Sigmoid colon (tissue), 7 donors: ENCODE measurements around the gene BCL11B. TPM values are rescaled to one million over a fixed set of nuclear protein-coding genes. Genes with fewer than 3 reads are reported as not detected.

Experiments
- DNase-seq: peaks from one replicate; pipeline ENCODE4 v3.0.0-alpha.2; 2019
- H3K27ac ChIP-seq, 4 donors: fragments of 200-600 bp; sonication (generic); one replicate each; pipeline ENCODE4 v1.5.1; 2016 to 2019; ENCODE audit warnings: mild to moderate bottlenecking in 1 of 4
- H3K27me3 ChIP-seq, 3 donors: fragments of 200-600 bp; sonication (generic); one replicate each; pipeline ENCODE4 v1.5.1; 2019; ENCODE audit warnings: mild to moderate bottlenecking in 1 of 3
- H3K36me3 ChIP-seq, 4 donors: fragments of 200-600 bp; sonication (generic); one replicate each; pipeline ENCODE4 v1.5.1; 2016 to 2019
- H3K4me1 ChIP-seq, 4 donors: fragments of 200-600 bp; sonication (generic); one replicate each; pipeline ENCODE4 v1.5.1; 2017 to 2019
- H3K4me3 ChIP-seq, 4 donors: fragments of 200-600 bp; sonication (generic); one replicate each; pipeline ENCODE4 v1.5.1; 2017 to 2019; ENCODE audit warnings: mild to moderate bottlenecking in 2 of 4, moderate library complexity in 1 of 4
- H3K9me3 ChIP-seq, 4 donors: fragments of 200-600 bp in 3 of 4; sonication (generic) in 3 of 4; one replicate each; pipeline versions ENCODE4 v1.5.1 to v1.6.1; 2013 to 2019
- EP300 ChIP-seq, 4 donors: sonication (generic); formaldehyde crosslinking; IDR thresholded peaks; one replicate each; pipeline ENCODE4 v1.6.1; 2017; ENCODE audit warnings: antibody characterized with exemption in 4 of 4
- POLR2A ChIP-seq, 2 donors: fragments of 450-650 bp; IDR thresholded peaks; one replicate each; pipeline ENCODE4 v1.6.1; 2016; ENCODE audit warnings: antibody characterized with exemption in 2 of 2, mild to moderate bottlenecking in 2 of 2, moderate library complexity in 2 of 2
- POLR2AphosphoS5 ChIP-seq, 4 donors: sonication (generic); formaldehyde crosslinking; IDR thresholded peaks; one replicate each; pipeline ENCODE4 v1.6.1; 2017; ENCODE audit warnings: antibody characterized with exemption in 4 of 4
- WGBS, 2 donors: extraction: QIAGEN DNeasy Blood & Tissue Kit; methylation state at CpG; one replicate each; pipeline ENCODE4 v1.1.7; 2013; 5-methylcytosine and 5-hydroxymethylcytosine counted together
- intact Hi-C: fragments of 100-400 bp; cut with DNase I; formaldehyde crosslinking; loops from one replicate; pipeline ENCODE4 v1.15.1; 2023
- polyA plus RNA-seq, 3 donors: library from polyadenylated mRNA; stranded (reverse); fragments of 200-250 nt; gene quantifications; one replicate each; pipeline ENCODE4 v1.2.3, GENCODE V29; 2013
- total RNA-seq, 4 donors: library from RNA; depleted of rRNA; stranded (reverse); fragments of >200 nt; gene quantifications; one replicate each; pipeline ENCODE4 v1.1.0, GENCODE V29; 2016
- TF ChIP-seq, protein P1 (sequence below), 4 experiments: fragments of 450-650 bp in 3 of 4; fragments of 200-600 bp in 1 of 4; IDR thresholded peaks; one replicate each; pipeline ENCODE4 v1.5.1; 2016 to 2019; ENCODE audit warnings: antibody characterized with exemption in 4 of 4, mild to moderate bottlenecking in 3 of 4, moderate library complexity in 2 of 4
- donor health status: healthy with polysubstance abuse.
- donor health status: Bipolar disorder and iron deficiency.
- donor health status: healthy.

Gene BCL11B
- total and polyA plus RNA-seq, 7 donors, result under 0.01 to 3.5 (median 0.23) TPM

DNA sequence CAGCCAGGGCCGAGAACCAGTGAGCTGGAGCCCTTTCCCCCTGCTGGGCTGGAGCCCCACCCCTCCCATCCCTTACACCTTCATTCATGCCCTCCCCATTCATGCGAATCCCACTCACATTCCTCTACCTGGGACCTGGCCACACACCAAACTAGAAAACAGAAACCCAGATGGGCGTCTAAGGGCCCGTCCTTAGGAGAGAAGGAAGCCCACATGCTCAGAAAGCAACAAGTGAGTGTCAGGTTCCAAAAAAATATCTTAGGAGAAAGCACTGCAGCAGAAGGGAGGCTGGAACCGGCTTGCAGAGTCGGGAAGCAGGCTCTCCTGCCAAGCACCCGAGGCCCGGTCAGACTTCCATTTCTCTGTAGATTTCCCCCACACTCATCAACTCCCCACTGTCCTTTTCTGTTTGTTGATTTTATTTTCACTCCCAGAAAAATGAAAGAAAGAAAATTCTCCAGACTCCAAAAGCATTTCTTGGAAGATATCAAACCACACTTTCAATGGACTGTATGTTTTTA is 13.6 kb downstream of the BCL11B start:
- intact Hi-C loops, result no loop called here
- Histone ChIP-seq H3K4me3 (no peak overlapping the region), H3K4me1 (no peaks in the 10 kb centered on the region), H3K27me3 (peaks cover 0 to 71% (median 17%) of the 10 kb centered on the region in 3 donors), H3K27ac (no peak overlapping the region), H3K9me3 (no peaks in the 10 kb centered on the region), H3K36me3 (no peaks in the 10 kb centered on the region)
- DNase-seq, result no peak
- TF ChIP-seq POLR2A (IDR thresholded peaks at IDR 0.05) (no peak), EP300 (IDR thresholded peaks at IDR 0.05) (no peak), POLR2AphosphoS5 (IDR thresholded peaks at IDR 0.05) (no peak)
- TF ChIP-seq, protein P1, sequence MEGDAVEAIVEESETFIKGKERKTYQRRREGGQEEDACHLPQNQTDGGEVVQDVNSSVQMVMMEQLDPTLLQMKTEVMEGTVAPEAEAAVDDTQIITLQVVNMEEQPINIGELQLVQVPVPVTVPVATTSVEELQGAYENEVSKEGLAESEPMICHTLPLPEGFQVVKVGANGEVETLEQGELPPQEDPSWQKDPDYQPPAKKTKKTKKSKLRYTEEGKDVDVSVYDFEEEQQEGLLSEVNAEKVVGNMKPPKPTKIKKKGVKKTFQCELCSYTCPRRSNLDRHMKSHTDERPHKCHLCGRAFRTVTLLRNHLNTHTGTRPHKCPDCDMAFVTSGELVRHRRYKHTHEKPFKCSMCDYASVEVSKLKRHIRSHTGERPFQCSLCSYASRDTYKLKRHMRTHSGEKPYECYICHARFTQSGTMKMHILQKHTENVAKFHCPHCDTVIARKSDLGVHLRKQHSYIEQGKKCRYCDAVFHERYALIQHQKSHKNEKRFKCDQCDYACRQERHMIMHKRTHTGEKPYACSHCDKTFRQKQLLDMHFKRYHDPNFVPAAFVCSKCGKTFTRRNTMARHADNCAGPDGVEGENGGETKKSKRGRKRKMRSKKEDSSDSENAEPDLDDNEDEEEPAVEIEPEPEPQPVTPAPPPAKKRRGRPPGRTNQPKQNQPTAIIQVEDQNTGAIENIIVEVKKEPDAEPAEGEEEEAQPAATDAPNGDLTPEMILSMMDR (IDR thresholded peaks at IDR 0.05), result no peak
- 38 to 84% methylated on average over 8 of the region's 8 CpGs for WGBS, 2 donors

DNA sequence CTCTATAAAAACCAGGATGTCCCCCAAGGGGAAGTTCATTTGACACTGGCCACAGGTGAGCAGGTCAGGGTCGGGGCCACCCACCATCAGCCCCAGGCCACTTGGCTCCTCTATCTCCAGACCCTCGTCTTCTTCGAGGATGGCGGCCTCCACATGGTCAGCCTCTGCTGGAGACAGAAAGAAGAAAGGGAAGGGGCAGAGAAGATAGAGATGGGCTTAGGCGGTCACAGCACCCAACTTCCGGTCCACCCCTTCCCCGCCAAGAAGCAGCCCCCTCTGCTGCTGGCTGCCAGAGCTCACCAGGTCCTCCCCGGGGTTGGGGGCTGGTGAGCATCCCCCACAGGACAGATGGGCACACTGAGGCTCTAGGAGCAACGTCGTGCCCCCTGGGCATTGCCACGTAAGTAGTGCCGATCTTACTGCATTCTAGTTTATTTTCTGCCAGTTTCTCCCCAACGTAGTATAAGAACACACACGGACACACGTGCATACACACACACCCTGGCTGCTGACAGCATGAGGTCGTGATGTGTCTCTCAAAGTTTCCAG is 14.2 kb downstream of the BCL11B start:
- Histone ChIP-seq H3K4me1 (no peaks in the 10 kb centered on the region), H3K9me3 (no peaks in the 10 kb centered on the region), H3K27me3 (peaks cover 0 to 71% (median 12%) of the 10 kb centered on the region in 3 donors), H3K27ac (no peak overlapping the region), H3K36me3 (no peaks in the 10 kb centered on the region), H3K4me3 (no peak overlapping the region)
- 73 to 91% methylated on average over 16 of the region's 16 CpGs for WGBS, 2 donors
- TF ChIP-seq POLR2AphosphoS5 (IDR thresholded peaks at IDR 0.05), result no peak
- no peak for TF ChIP-seq EP300 (IDR thresholded peaks at IDR 0.05)
- TF ChIP-seq, protein P1 (IDR thresholded peaks at IDR 0.05), result no peak
- no peak for TF ChIP-seq POLR2A (IDR thresholded peaks at IDR 0.05)
- intact Hi-C loops, result no loop called here
- no peak for DNase-seq

DNA sequence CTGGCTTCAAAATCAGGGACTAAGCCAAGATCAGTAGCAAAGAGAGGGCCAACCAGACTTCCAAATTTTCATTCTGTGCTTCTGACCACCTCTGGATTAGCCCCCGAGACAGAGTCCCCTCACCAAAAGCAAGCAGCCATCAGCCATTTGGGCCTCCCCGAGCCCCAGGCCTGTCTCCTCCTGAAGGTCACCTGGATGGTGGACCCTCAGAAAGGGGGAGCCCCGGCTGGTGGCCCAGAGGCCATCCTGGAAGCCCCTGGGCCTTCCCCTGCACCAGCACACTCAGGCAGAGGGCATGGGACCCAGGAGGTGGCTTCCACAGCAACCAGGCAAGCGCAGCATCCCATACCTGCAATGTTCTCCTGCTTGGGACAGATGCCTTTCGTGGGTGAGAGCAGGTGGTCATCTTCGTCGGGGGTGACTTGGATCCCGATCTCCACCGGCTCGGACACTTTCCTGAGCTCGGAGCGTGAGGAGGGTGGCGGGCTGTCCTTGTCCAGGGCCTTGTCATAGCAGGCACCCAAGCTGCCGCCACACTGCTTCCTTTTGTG is 14.8 kb downstream of the BCL11B start:
- no peak overlapping the region for H3K27ac ChIP-seq
- H3K36me3 ChIP-seq, result no peaks in the 10 kb centered on the region
- no peak for DNase-seq
- TF ChIP-seq, protein P1 (IDR thresholded peaks at IDR 0.05), result no peak
- TF ChIP-seq POLR2A (IDR thresholded peaks at IDR 0.05) (no peak), POLR2AphosphoS5 (IDR thresholded peaks at IDR 0.05) (no peak), EP300 (IDR thresholded peaks at IDR 0.05) (no peak)
- intact Hi-C loops, result no loop called here
- no peak overlapping the region for H3K4me3 ChIP-seq
- peaks cover 0 to 71% (median 8%) of the 10 kb centered on the region in 3 donors for H3K27me3 ChIP-seq
- H3K4me1 ChIP-seq, result no peaks in the 10 kb centered on the region
- 86 to 94% methylated on average over 14 of the region's 14 CpGs for WGBS, 2 donors
- no peaks in the 10 kb centered on the region for H3K9me3 ChIP-seq

DNA sequence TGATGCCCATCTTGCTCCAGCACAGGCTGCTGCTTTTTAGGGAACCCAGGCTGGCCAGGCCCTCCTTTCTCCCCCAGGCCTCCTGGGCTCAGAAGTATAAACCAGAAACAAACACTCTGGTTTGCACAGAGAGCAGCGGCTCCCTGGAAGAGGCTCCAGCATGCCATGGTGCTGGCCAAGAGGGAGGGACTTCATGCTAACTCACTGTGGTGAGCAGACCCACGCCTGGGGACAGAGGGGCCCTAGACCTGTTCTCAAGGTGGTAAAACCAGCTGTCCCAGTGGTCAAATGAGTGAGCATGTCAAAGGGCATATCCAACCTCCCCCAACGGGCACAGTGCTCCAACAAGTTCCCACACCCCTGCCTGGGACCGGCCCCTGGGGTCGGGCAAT is 15.5 kb downstream of the BCL11B start:
- no peak overlapping the region for H3K4me3 ChIP-seq
- DNase-seq, result no peak
- H3K27ac ChIP-seq, result no peak overlapping the region
- 71 to 78% methylated on average over 5 of the region's 5 CpGs for WGBS, 2 donors
- H3K9me3 ChIP-seq, result no peaks in the 10 kb centered on the region
- TF ChIP-seq, protein P1 (IDR thresholded peaks at IDR 0.05), result no peak
- TF ChIP-seq POLR2A (IDR thresholded peaks at IDR 0.05) (no peak), EP300 (IDR thresholded peaks at IDR 0.05) (no peak), POLR2AphosphoS5 (IDR thresholded peaks at IDR 0.05) (no peak)
- H3K4me1 ChIP-seq, result no peaks in the 10 kb centered on the region
- intact Hi-C loops, result no loop called here
- no peaks in the 10 kb centered on the region for H3K36me3 ChIP-seq
- peaks cover 0 to 70% (median 5%) of the 10 kb centered on the region in 3 donors for H3K27me3 ChIP-seq
